C4-2B (cell line): Measurements from ENCODE around the gene MAP7D3.
A peak's percentile ranks its signal among the peaks of the same experiment; 100 is the strongest.
"Not testable (repeated sequence)": the region's sequence is repeated elsewhere in the genome, so short reads cannot be mapped to it uniquely, and the experiment has no call there.

Experiments
- H3K27ac ChIP-seq: fragments of 450-650 bp; 2 replicates; pipeline ENCODE4 v1.5.1; 2017
- CTCF ChIP-seq: fragments of 450-650 bp; conservative IDR thresholded peaks from 2 replicates; pipeline ENCODE4 v1.5.1; 2017; ENCODE audit warnings: mild to moderate bottlenecking
- ZFX ChIP-seq: fragments of 450-650 bp; IDR thresholded peaks from 2 replicates; pipeline ENCODE4 v1.6.1; 2017

The MAP7D3 gene

DNA sequence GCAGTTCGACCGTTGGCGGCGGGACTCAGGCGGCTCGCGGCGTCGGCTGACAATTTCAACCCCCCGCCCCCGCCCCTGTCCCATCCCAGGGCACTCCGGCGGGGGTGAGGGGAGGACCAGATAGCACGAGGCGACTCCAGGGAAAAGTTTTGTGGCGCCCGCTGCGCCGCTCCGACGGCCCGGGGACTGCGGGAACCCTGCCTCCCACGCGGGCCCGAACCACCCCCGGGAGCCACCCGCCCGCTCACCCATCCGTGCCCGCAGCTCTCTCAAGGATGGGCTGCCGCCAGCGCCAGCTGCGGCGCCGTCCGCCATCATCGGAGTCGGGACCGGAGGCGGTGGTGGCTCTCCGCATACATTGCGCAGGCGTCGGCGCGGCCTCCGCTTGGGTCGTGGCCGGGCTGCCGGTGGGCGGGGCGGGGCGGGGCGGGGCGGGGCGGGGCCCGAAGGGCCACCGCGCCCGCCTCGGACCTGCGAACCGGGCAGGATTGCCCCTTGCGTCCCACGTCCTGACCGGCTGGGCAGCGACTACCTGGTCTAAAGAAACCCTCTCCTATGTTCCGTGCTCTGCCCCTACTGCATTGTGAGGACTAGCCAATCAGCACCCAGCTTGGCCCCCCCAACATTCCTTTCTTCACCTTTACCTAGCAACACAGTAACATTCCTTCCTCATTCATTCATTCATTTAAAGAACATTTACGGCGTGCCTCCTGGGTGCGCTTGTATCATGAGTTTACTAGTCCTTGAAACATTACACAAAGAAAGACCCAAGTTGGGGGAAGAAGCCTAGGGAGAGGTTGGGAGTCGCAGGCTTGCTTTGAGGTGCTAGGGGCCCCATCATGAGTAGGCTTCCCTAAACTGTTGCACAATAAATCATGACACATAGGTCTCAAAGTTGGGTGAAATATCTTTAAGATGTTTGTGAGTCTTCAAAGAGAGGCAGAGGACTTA lies at the start of gene MAP7D3:
MAP7D3 (minus strand) TSS at position 360 of the 951 bp plus-strand sequence; CDS start at position 318, 42 bp downstream.
- no peak for TF ChIP-seq CTCF
- no peak for TF ChIP-seq ZFX
- peak within 1 kb of the TSS; percentile 59 for H3K27ac ChIP-seq

DNA sequence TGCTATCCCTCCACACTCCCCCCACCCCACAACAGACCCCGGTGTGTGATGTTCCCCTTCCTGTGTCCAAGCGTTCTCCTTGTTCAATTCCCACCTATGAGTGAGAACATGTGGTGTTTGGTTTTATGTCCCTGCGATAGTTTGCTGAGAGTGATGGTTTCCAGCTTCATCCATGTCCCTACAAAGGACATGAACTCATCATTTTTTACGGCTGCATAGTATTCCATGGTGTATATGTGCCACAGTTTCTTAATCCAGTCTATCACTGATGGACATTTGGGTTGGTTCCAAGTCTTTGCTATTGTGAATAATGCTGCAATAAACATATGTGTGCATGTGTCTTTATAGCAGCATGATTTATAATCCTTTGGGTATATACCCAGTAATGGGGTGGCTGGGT lies 49.5 kb upstream of the MAP7D3 start, which contains the start of gene ADGRG4:
ADGRG4 (plus strand) TSS at position 243 of the 400 bp plus-strand sequence. CDS start 7,815 bp downstream, outside the sequence.
- not testable (repeated sequence) for H3K27ac ChIP-seq

DNA sequence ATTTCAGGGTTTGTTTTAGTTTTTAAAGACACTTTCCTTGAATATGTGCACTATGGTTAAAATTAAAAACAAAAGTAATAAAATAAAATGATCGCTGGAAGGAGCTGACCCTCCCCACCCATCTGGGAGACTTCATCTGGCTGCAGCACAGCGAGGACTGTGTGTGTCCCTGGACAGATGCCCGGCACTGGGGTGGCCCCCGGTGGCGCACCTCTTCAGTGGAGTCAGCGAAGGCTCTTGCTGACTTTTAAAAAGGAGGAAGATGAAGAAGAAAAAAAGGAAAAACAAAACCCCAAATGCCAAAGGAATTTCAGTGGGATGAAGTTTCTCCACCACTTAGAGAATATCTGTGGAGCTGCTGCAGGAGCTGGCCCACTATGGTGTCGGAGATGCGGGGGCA lies 44.2 kb upstream of the MAP7D3 start:
- no peak overlapping the region for H3K27ac ChIP-seq
- TF ChIP-seq CTCF (no peak), ZFX (no peak)

DNA sequence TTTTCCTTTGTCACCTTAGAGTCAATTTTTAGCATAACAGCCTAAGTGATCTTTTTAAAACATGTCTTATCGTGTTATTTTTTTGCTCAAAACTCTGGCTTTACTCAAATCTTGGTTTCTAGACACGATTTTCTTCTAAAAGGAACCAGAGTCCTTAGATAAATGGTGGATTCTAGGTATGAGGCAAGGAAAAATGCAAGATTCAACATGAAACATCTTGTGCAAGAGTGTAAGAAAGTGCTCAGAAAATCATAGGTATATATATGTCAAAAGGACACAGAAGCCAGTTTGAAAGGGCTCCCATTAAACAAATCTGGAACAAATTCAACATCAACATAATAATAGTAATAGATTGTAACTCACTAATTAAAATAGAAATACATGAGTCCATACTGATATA lies 41.5 kb upstream of the MAP7D3 start:
- no peak overlapping the region for H3K27ac ChIP-seq
- no peak for TF ChIP-seq ZFX
- no peak for TF ChIP-seq CTCF

DNA sequence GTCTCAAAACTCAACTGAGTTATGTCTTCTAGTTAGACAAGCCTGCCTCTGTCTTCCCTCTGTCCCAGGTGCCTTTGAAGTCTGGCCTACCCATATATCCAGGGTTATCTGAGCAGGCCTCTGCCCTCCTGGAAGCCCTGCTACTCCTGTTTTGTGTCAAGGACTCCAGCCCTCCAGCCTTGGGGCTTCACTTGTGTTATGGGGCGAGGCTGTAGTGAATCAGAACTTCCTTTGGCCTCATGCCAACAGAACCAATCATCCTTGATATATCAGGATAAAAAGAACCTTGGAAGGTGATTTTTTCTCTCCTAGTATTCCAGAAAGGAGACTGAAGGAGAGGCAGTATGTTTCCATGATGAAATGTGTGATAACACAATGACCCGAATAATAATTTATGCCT lies 40.6 kb upstream of the MAP7D3 start:
- no peak overlapping the region for H3K27ac ChIP-seq
- TF ChIP-seq ZFX (no peak), CTCF (no peak)

DNA sequence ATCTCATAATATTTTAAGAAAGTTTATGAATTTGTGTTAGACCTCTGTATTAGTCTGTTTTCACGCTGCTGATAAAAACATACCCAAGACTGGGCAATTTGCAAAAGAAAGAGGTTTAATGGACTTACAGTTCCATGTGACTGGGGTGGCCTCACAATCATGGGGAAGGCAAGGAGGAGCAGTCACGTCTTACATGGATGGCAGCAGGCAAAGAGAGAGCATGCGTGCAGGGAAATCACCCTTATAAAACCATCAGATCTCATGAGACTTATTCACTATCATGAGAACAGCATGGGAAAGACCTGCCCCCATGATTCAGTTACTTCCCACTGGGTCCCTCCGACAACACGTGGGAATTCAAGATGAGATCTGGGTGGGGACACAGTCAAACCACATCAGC lies 35.2 kb upstream of the MAP7D3 start:
- H3K27ac ChIP-seq, result not testable (repeated sequence)

DNA sequence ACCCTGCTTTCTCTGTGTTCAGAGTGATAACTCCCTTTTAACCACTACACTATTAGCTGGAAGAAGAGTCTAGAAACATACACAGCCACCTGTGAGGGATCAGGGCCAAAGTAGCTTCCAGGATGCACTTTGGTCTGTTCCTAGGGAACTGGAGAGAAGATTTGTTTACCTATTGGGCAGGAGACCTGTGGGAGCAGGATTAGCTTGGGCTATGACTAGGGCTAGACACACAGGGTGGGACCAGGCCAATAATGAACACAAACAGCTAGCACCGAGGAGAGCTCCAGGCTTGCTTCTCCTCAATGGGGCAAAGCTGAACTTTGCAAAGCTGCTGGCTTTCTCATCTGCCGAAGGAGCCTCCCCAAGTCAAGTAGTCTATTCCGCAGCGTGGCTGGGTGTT lies 24.4 kb upstream of the MAP7D3 start:
- TF ChIP-seq CTCF (no peak), ZFX (no peak)
- H3K27ac ChIP-seq, result no peak overlapping the region

DNA sequence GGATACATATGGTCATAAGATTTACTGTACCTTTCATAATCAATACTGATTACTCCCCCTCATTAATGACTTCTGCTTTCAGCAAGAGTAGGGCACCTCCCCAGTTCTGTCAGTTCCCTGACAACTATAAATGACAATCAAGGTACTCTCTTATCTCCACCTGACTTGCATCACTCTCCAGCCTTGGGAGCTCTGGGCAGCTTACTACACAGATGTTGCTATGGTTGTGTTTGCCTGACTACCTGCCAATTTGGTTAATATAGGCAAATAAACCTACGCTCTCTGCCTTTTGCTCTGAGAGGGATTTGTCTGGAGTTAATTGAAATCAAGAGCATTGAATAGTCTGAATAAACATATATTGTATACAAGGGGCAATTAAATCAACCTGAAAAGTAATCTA lies 22.8 kb upstream of the MAP7D3 start:
- TF ChIP-seq CTCF, result no peak
- no peak for TF ChIP-seq ZFX
- H3K27ac ChIP-seq, result no peak overlapping the region
